HL-60 (cell line): ENCODE measurements around the gene MCAM.

Experiments
- DNase-seq, 2 experiments: peaks; one replicate each; pipeline ENCODE4 v3.0.0-alpha.2; 2010 to 2020; ENCODE audit warnings: low read depth in 1 of 2, low spot score in 1 of 2
- H3K27ac ChIP-seq: fragments of 250-450 bp; sonication (Bioruptor Pico); replicated peaks from 2 replicates; pipeline ENCODE4 v1.5.1; 2020; ENCODE audit warnings: mild to moderate bottlenecking, moderate library complexity
- H3K27me3 ChIP-seq: fragments of 250-450 bp; sonication (Bioruptor Pico); 2 replicates; pipeline ENCODE4 v1.5.1; 2021; ENCODE audit warnings: mild to moderate bottlenecking, moderate library complexity; ENCODE audit not compliant: insufficient read depth, poor library complexity, severe bottlenecking
- H3K4me3 ChIP-seq: replicated peaks from 2 replicates; pipeline ENCODE4 v1.5.1; 2011; ENCODE audit warnings: mild to moderate bottlenecking, control low read depth, low read length; ENCODE audit not compliant: insufficient read depth
- GABPA ChIP-seq: IDR thresholded peaks from 2 replicates; pipeline ENCODE4 v1.6.1; 2012; ENCODE audit warnings: low read depth
- POLR2AphosphoS5 ChIP-seq: IDR thresholded peaks from 2 replicates; pipeline ENCODE4 v1.6.1; 2012; ENCODE audit warnings: low read depth
- SPI1 ChIP-seq: IDR thresholded peaks from 2 replicates; pipeline ENCODE4 v1.6.1; 2012; ENCODE audit warnings: low read depth, mild to moderate bottlenecking, borderline replicate concordance
- TF ChIP-seq, protein P1 (sequence below): IDR thresholded peaks from one replicate; pipeline ENCODE4 v1.5.1; 2011; ENCODE audit warnings: low read length, control low read depth, inconsistent platforms; ENCODE audit not compliant: insufficient read depth
- TF ChIP-seq, protein P2 (sequence below): IDR thresholded peaks from 2 replicates; pipeline ENCODE4 v1.6.1; 2012; ENCODE audit warnings: low read depth; ENCODE audit not compliant: insufficient replicate concordance

Gene MCAM

DNA sequence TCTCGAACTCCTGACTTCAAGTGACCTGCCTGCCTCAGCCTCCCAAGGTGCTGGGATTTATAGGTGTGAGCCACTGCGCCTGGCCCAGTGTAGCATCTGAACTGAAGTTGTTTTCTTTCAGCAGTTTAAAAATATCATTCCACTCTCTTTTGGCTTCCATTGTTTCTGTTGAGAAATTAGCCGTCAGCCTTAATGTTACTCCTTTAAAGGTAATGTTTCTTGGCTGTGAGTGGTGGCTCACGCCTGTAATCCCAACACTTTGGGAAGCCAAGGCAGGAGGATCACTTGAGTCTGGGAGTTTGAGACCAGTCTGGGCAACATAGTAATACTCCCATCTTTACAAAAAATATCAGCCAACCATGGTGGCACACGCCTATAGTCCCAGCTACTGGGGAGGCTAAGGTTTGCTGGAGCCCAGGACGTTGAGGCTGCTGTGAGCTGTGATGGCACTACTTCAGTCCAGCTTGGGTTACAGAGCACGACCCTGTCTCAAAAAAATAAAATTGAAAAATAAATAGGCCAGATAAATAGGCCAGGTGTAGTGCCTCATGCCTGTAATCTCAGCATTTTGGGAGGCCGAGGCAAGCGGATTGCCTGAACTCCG lies 25.9 kb downstream of the MCAM start:
- TF ChIP-seq SPI1 (no peak), POLR2AphosphoS5 (no peak), GABPA (no peak)
- TF ChIP-seq, protein P1, sequence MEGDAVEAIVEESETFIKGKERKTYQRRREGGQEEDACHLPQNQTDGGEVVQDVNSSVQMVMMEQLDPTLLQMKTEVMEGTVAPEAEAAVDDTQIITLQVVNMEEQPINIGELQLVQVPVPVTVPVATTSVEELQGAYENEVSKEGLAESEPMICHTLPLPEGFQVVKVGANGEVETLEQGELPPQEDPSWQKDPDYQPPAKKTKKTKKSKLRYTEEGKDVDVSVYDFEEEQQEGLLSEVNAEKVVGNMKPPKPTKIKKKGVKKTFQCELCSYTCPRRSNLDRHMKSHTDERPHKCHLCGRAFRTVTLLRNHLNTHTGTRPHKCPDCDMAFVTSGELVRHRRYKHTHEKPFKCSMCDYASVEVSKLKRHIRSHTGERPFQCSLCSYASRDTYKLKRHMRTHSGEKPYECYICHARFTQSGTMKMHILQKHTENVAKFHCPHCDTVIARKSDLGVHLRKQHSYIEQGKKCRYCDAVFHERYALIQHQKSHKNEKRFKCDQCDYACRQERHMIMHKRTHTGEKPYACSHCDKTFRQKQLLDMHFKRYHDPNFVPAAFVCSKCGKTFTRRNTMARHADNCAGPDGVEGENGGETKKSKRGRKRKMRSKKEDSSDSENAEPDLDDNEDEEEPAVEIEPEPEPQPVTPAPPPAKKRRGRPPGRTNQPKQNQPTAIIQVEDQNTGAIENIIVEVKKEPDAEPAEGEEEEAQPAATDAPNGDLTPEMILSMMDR, result no peak
- TF ChIP-seq, protein P2, sequence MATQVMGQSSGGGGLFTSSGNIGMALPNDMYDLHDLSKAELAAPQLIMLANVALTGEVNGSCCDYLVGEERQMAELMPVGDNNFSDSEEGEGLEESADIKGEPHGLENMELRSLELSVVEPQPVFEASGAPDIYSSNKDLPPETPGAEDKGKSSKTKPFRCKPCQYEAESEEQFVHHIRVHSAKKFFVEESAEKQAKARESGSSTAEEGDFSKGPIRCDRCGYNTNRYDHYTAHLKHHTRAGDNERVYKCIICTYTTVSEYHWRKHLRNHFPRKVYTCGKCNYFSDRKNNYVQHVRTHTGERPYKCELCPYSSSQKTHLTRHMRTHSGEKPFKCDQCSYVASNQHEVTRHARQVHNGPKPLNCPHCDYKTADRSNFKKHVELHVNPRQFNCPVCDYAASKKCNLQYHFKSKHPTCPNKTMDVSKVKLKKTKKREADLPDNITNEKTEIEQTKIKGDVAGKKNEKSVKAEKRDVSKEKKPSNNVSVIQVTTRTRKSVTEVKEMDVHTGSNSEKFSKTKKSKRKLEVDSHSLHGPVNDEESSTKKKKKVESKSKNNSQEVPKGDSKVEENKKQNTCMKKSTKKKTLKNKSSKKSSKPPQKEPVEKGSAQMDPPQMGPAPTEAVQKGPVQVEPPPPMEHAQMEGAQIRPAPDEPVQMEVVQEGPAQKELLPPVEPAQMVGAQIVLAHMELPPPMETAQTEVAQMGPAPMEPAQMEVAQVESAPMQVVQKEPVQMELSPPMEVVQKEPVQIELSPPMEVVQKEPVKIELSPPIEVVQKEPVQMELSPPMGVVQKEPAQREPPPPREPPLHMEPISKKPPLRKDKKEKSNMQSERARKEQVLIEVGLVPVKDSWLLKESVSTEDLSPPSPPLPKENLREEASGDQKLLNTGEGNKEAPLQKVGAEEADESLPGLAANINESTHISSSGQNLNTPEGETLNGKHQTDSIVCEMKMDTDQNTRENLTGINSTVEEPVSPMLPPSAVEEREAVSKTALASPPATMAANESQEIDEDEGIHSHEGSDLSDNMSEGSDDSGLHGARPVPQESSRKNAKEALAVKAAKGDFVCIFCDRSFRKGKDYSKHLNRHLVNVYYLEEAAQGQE, result no peak
- Histone ChIP-seq H3K27me3 (no peaks in the 10 kb centered on the region), H3K4me3 (no peak overlapping the region), H3K27ac (no peak overlapping the region)
- no peak for DNase-seq

DNA sequence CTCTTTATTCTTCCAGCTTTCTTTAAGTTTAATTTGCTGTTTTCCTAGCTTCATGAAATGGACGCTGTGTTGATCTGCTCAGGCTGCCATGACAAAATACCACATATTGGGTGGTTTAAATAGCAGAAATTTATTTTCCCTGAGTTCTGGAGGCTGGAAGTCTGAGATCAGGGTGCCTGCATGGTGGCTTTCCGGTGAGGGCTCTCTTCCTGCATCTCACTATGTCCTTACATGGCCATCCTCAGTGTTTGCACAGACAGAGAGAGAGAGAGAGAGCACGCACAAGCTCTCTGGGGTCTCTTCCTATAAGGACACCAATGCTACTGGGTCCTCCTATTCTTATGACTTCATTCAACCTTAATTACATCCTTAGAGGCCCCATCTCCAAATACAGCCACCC lies 28.7 kb downstream of the MCAM start:
- Histone ChIP-seq H3K27me3 (no peaks in the 10 kb centered on the region), H3K4me3 (no peak overlapping the region), H3K27ac (no peak overlapping the region)
- TF ChIP-seq, protein P1, result no peak
- no peak for TF ChIP-seq SPI1
- TF ChIP-seq, protein P2, result no peak
- TF ChIP-seq POLR2AphosphoS5, result no peak
- no peak for TF ChIP-seq GABPA
- DNase-seq, result no peak

DNA sequence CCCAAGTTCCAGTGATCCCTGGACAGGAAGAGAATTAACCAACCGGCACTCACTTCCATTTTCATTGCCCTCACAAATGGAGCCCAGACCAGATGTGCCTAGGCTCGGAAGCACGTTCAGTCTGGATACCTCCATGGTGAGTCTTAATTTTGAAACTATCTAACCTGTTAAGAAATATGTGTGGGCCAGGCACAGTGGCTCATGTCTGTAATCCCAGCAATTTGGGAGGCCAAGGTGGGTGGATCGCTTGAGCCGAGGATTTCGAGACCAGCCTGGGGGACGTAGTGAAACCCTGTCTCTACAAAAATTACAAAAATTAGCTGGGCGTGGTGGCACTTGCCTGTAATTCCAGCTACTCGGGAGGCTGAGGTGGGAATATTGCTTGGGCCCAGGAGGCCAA lies 31.5 kb downstream of the MCAM start:
- Histone ChIP-seq H3K4me3 (no peak overlapping the region), H3K27me3 (no peaks in the 10 kb centered on the region)
- TF ChIP-seq, protein P2, result no peak

More for the DNA sequence above, 31.5 kb downstream of the MCAM start:
- no peak overlapping the region for H3K27ac ChIP-seq
- DNase-seq, result no peak
